ENCODE results near the gene COL25A1.

COL25A1 gene

DNA sequence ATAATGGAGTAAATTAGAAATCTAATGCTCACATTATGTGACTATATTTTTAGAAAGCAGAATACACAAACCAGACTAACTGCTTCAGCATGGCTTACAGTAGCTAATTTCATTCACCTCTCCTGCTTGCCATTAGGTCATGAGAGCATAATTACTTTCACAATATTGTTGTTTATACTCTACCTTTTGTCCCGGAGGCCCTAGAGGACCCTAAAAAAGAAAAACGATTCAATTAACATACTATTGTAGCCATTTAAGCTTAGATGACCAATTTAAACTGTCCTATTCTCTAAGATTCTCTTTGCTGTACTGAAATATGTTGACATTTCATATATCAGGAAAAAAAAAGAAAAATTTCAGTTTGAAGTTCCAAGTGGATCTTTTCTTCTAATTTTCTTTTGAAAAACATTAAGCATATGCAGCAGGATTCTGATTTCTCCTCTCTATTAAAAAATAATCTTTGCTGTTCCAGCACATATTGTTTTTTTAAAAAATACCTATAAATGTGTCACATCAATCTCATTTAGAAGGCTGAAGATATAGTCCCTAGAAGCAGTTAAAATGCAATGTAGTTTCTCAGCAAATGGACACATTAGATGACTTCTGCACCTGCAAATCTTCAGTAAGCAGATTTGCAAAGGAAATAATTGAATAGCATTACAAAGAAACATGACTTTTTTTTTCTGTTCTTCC is 381.9 kb downstream of the COL25A1 start:
- no peak overlapping the region for H3K4me3 ChIP-seq (ENCODE audit: low read depth, low read length)
- TF ChIP-seq CTCF (IDR thresholded peaks at IDR 0.05; ENCODE audit: low read depth, low read length): no peak

DNA sequence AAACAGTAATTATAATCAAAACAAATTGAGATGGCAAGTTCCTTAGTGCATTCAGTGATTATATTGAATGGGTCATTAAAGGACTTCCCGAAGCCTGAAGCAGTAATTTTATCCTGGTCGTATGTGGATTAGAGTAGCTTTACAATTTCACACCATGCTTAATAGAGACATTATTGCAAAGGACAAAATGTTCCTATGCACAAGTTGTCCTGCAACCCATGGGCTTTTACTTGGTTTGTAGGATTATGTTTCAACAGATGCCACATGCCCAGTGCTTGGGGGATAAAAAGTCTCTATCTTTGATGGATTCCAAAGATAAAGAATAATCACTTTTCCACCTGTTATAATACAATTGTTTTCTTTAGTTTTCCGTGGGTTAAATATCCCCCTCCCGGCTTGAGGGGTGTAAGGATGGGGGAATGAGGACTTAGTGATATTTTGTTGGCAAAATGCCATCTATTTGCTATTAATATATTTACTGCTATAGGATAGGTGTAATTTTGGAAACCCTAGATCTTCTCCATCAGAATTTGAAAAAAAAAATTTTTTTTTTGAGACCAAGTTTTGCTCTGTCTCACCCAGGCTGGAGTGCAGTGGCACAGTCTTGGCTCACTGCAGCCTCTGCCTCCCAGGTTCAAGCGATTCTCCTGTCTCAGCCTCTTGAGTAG is 383.1 kb downstream of the COL25A1 start:
- no peak overlapping the region for H3K4me3 ChIP-seq (ENCODE audit: low read depth, low read length)
- no peak for TF ChIP-seq CTCF (IDR thresholded peaks at IDR 0.05; ENCODE audit: low read depth, low read length)

DNA sequence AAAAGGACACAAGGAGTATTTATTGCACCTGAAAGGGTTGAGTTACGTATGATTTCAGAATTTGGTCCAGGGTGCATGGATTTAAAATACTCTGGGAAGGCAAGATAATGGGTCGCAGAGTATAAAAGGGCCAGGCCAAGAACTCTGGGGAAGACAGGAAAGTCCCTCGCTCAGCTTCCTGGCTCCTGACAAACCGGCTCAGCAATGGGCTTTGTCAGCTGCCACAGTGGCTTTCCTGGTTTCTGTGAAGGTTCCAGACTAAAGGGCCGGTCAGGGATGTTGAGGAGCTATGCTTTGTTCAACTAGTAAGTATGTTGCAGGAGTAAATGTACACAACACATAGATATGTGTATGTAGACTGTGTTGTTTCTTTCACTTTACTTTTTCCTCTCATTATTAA is 385.2 kb downstream of the COL25A1 start:
- H3K4me3 ChIP-seq (ENCODE audit: low read depth, low read length): no peak overlapping the region
- TF ChIP-seq CTCF (IDR thresholded peaks at IDR 0.05; ENCODE audit: low read depth, low read length): no peak

- TF ChIP-seq CTCF (IDR thresholded peaks at IDR 0.05; ENCODE audit: low read depth, low read length): no peak
- no peak overlapping the region for H3K4me3 ChIP-seq (ENCODE audit: low read depth, low read length)
Measured at GRCh38 chr4:108916638-108917037, 385.8 kb downstream of the COL25A1 start.

DNA sequence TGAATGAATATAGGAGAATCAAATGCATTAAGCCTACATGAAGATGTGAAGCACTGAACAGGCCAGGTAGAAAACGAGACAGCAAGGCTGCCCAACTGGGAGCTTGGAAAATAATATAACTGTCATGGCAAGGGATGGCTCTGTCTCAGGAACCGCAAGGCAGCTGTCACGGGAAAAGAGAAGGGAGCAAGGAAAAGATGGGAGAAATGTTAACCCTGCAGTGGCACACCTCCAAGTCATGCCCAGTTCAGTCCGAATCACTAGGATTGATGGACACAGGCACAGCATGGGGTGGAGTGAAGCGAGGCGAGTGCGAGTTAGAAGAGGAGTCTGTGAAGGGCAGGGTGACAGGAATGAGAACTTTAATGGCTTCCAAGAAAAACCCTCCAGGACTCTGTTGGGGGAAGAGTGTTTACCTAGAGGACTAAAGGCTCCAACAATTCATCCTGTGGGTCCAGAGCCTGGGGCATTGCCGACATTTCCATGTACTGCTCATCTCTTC is 395.5 kb downstream of the COL25A1 start:
- TF ChIP-seq CTCF (IDR thresholded peaks at IDR 0.05; ENCODE audit: low read depth, low read length): no peak
- no peak overlapping the region for H3K4me3 ChIP-seq (ENCODE audit: low read depth, low read length)

- TF ChIP-seq CTCF (IDR thresholded peaks at IDR 0.05; ENCODE audit: low read depth, low read length): no peak
- no peak overlapping the region for H3K4me3 ChIP-seq (ENCODE audit: low read depth, low read length)
Measured at GRCh38 chr4:108906006-108906405, 396.5 kb downstream of the COL25A1 start.
